ENCODE measurements around the gene MINK1. TPM values are rescaled to one million over a fixed set of nuclear protein-coding genes. Genes with fewer than 3 reads are reported as not detected.

MINK1 gene
- 100 to 1,000 TPM in 1 of 2 donors, 10 to 100 TPM in 1; 68.6 to 127 TPM for total RNA-seq

DNA sequence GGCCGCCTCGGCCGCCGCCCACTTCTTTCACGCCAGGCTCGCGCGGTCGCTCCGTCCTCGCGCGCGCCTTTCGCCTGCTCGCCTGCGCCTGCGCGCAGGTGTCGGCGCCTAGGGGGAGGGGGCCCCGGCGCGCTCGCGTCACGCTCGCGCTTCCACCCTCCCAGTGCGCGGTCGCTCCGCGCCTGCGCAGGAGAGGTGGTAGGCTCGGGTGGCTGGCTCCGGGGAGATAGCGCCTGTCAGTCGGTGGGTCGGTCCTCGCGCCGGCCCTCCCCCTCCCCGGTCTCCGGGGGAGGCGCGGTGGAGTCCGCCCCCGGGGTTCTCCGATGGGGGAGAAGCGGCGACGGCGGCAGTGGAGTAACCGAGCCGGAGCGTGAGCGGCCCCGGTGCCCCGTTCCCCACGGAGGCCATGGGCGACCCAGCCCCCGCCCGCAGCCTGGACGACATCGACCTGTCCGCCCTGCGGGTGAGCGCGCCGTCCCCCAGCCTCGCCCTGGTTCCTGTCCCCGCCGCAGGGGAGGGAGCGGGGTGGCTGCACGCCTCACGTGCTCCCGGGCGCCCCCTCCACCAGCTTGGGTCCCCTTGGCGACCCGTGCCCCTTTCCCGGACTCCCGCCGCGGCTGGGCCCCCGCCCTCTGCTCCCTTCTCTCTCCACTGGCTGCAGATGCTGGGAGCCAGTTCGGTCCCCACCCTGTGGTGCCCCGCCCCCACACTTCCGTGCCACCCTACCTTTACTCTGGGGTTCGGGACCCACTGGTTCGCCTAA lies at the start of gene MINK1:
Gene MINK1, plus strand, starts transcription at position 163 of the 763 bp plus-strand sequence. Its CDS starts 244 bp downstream, at position 407.
- Mint-ChIP-seq H3K27me3 (no peaks in the 10 kb centered on the region), H3K36me3 (ENCODE audit: low read depth) (peaks cover 17% of the 10 kb centered on the region), H3K9me3 (no peaks in the 10 kb centered on the region), H3K27ac (peak within 1 kb of the TSS; percentile 94), H3K4me3 (peak within 1 kb of the TSS; percentile 91), H3K4me1 (peaks cover 29% of the 10 kb centered on the region)
- peak; percentile 91 for ATAC-seq (replicated peaks)

DNA sequence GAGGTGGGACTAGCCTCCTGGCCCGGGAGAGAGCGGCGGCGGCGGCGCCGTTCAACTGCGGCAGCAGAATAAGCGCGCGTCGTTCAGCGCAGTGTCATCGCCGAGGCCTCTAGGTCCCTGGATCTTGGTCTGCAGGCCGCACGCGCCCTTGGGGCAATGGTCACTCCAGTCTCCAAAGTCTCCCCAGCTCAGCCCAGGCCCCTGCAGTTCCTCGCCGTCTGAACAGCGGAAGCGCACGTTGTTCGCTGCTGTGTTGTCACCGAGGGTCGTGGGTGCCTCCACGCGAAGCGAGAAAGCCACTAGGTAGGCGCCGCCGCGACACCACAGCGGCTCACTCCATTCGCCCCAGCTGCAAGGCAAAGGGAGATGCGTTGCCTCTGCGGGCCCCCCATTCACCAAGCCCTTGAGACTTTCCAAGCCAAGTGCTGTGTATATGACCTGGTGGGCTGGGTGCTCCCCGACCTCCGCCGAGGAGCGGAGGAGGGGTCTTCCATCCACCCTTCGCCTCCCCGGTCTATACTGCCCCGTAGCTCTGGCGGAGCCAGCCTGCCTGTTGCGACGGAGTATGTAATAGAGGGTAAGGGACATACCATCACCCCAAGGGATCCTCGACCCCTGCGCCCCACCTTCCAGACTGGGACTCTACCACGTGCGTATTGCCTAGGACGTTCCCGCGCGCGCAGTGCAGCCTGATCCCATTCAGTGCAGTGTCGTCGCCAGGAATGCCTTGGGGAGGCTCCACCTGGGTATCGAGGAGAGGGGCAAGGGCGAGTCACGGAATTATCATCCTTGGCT lies 47.6 kb upstream of the MINK1 start:
- H3K27me3 Mint-ChIP-seq, result peaks cover 29% of the 10 kb centered on the region
- no peak overlapping the region for H3K27ac Mint-ChIP-seq
- no peaks in the 10 kb centered on the region for H3K9me3 Mint-ChIP-seq
- H3K4me3 Mint-ChIP-seq, result peak overlapping the region; percentile 25
- no peaks in the 10 kb centered on the region for H3K36me3 Mint-ChIP-seq (ENCODE audit: low read depth)
- H3K4me1 Mint-ChIP-seq, result peaks cover 3% of the 10 kb centered on the region
- no peak for ATAC-seq (replicated peaks)

- peaks cover 7% of the 10 kb centered on the region for H3K4me1 Mint-ChIP-seq
- H3K27ac Mint-ChIP-seq, result no peak within 1 kb of the TSS
- H3K4me3 Mint-ChIP-seq, result peak within 1 kb of the TSS; percentile 25
- ATAC-seq (replicated peaks), result no peak
- H3K27me3 Mint-ChIP-seq, result peaks cover 26% of the 10 kb centered on the region
- no peaks in the 10 kb centered on the region for H3K36me3 Mint-ChIP-seq (ENCODE audit: low read depth)
- no peaks in the 10 kb centered on the region for H3K9me3 Mint-ChIP-seq
Measured at GRCh38 chr17:4786106-4786511, 47.0 kb upstream of the MINK1 start, which contains the start of gene VMO1. Gene VMO1 (minus strand): TSS chr17:4786364. CDS start chr17:4786352, 12 bp downstream.

DNA sequence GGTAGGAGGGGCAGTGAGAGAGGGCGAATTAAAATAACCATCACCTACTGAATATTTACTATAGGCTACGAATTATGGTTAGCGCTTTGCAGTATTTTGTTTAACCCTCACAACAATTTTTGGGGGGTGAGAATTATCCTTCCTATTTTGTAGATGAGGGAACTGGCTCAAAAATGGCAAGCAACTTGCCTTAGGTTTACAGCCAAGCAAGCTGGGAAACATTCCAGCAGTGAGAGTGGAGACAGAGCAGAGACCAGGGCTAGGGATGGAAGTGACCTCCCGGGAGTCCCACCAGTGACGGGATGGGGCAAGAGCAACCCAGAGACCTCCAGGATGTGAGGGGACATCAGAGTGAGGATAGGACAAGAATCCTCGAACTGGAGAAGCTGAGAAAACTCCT lies 46.6 kb upstream of the MINK1 start:
- no peak for ATAC-seq (replicated peaks)
- Mint-ChIP-seq H3K27me3 (peaks cover 26% of the 10 kb centered on the region), H3K27ac (no peak overlapping the region), H3K4me3 (no peak overlapping the region), H3K4me1 (peaks cover 7% of the 10 kb centered on the region), H3K9me3 (no peaks in the 10 kb centered on the region), H3K36me3 (ENCODE audit: low read depth) (no peaks in the 10 kb centered on the region)

GRCh38 chr17:4788159-4788806 lies 44.9 kb upstream of the MINK1 start:
- no peak overlapping the region for H3K27ac Mint-ChIP-seq

GRCh38 chr17:4788807-4789700 lies 44.1 kb upstream of the MINK1 start, which contains the start of gene GLTPD2:
Gene GLTPD2 (plus strand): TSS chr17:4788964. CDS start chr17:4789012, 48 bp downstream.
- ATAC-seq (replicated peaks), result no peak
- H3K27ac Mint-ChIP-seq, result no peak within 1 kb of the TSS
- peaks cover 7% of the 10 kb centered on the region for H3K4me1 Mint-ChIP-seq
- H3K9me3 Mint-ChIP-seq, result no peaks in the 10 kb centered on the region
- no peaks in the 10 kb centered on the region for H3K36me3 Mint-ChIP-seq (ENCODE audit: low read depth)
- H3K27me3 Mint-ChIP-seq, result peaks cover 13% of the 10 kb centered on the region
- peak within 1 kb of the TSS; percentile 94 for H3K4me3 Mint-ChIP-seq

More at GRCh38 chr17:4788159-4788806, 44.9 kb upstream of the MINK1 start:
- ATAC-seq (replicated peaks), result no peak
- Mint-ChIP-seq H3K27me3 (peaks cover 18% of the 10 kb centered on the region), H3K36me3 (ENCODE audit: low read depth) (no peaks in the 10 kb centered on the region), H3K4me3 (peak overlapping the region; percentile 21), H3K9me3 (no peaks in the 10 kb centered on the region), H3K4me1 (peaks cover 7% of the 10 kb centered on the region)

GRCh38 chr17:4789701-4789950 lies 43.5 kb upstream of the MINK1 start:
- no peaks in the 10 kb centered on the region for H3K36me3 Mint-ChIP-seq (ENCODE audit: low read depth)
- no peaks in the 10 kb centered on the region for H3K9me3 Mint-ChIP-seq
- ATAC-seq (replicated peaks), result no peak
- H3K4me3 Mint-ChIP-seq, result peak overlapping the region; percentile 94
- no peak overlapping the region for H3K27ac Mint-ChIP-seq
- peaks cover 13% of the 10 kb centered on the region for H3K27me3 Mint-ChIP-seq
- peaks cover 7% of the 10 kb centered on the region for H3K4me1 Mint-ChIP-seq

GRCh38 chr17:4789951-4790704 lies 43.0 kb upstream of the MINK1 start:
- no peaks in the 10 kb centered on the region for H3K9me3 Mint-ChIP-seq
- peak overlapping the region; percentile 88 for H3K27ac Mint-ChIP-seq
- ATAC-seq (replicated peaks), result peak; percentile 87
- H3K4me3 Mint-ChIP-seq, result peak overlapping the region; percentile 94
- no peaks in the 10 kb centered on the region for H3K36me3 Mint-ChIP-seq (ENCODE audit: low read depth)
- peaks cover 13% of the 10 kb centered on the region for H3K27me3 Mint-ChIP-seq
- H3K4me1 Mint-ChIP-seq, result peaks cover 7% of the 10 kb centered on the region

- Mint-ChIP-seq H3K27me3 (peaks cover 13% of the 10 kb centered on the region), H3K9me3 (no peaks in the 10 kb centered on the region), H3K4me1 (peaks cover 8% of the 10 kb centered on the region), H3K4me3 (peak overlapping the region; percentile 94), H3K27ac (peak overlapping the region; percentile 88), H3K36me3 (ENCODE audit: low read depth) (no peaks in the 10 kb centered on the region)
- ATAC-seq (replicated peaks), result no peak
Measured at GRCh38 chr17:4790705-4791088, 42.4 kb upstream of the MINK1 start.

DNA sequence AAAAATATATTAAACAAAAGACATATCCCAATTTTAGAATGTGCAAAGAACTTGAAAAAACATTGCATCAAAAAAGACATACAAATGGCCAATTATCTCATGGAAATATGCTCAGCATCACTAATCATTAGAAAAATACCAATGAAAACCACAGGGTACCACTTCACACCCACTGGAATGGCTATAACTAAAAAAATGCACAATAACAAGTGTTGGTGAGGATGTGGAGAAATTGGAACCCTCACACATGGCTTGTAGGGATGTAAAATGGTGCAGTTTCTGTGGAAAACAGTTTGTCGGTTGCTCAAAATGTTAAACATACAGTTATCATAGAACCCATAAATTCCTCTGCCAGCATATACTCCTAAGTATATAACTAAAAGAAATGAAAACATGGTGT lies 38.0 kb upstream of the MINK1 start:
- no peaks in the 10 kb centered on the region for H3K27me3 Mint-ChIP-seq
- peak overlapping the region; percentile 99 for H3K27ac Mint-ChIP-seq
- ATAC-seq (replicated peaks), result no peak
- H3K4me3 Mint-ChIP-seq, result peak overlapping the region; percentile 98
- H3K36me3 Mint-ChIP-seq (ENCODE audit: low read depth), result peaks cover 25% of the 10 kb centered on the region
- H3K9me3 Mint-ChIP-seq, result no peaks in the 10 kb centered on the region
- H3K4me1 Mint-ChIP-seq, result peaks cover 18% of the 10 kb centered on the region

GRCh38 chr17:4796552-4796920 lies 36.6 kb upstream of the MINK1 start:
- H3K4me1 Mint-ChIP-seq, result peaks cover 22% of the 10 kb centered on the region
- peaks cover 32% of the 10 kb centered on the region for H3K36me3 Mint-ChIP-seq (ENCODE audit: low read depth)
- no peaks in the 10 kb centered on the region for H3K9me3 Mint-ChIP-seq
- H3K27me3 Mint-ChIP-seq, result no peaks in the 10 kb centered on the region
- no peak for ATAC-seq (replicated peaks)
- peak overlapping the region; percentile 99 for H3K27ac Mint-ChIP-seq
- peak overlapping the region; percentile 98 for H3K4me3 Mint-ChIP-seq

GRCh38 chr17:4800462-4801196 lies 32.5 kb upstream of the MINK1 start:
- Mint-ChIP-seq H3K4me3 (no peak overlapping the region), H3K9me3 (no peaks in the 10 kb centered on the region), H3K27ac (peak overlapping the region; percentile 32), H3K4me1 (peaks cover 22% of the 10 kb centered on the region), H3K27me3 (no peaks in the 10 kb centered on the region), H3K36me3 (ENCODE audit: low read depth) (peaks cover 32% of the 10 kb centered on the region)
- peak; percentile 35 for ATAC-seq (replicated peaks)

DNA sequence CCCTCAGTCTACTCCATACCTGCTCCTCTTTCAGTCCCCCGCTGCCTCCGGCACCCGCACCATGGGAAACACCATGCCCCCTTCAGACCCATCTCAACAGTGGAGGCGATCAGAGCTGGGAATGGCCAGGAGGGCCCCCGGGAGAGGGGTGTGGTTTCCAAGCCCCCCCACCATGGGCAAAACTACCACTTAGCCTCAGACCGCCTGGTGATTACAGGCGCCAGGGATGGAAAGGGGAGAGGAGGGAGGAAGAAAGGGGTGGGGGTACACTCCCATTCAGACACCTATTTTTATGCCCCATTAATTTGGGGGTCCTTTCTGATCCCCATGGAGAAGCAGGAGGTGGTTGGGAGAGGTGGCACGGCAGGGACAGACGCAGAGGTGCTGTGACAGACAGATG lies 30.9 kb upstream of the MINK1 start, which contains the start of gene C17orf114:
Gene C17orf114, minus strand, starts transcription at position 101 of the 400 bp plus-strand sequence.
- peak within 1 kb of the TSS; percentile 32 for H3K27ac Mint-ChIP-seq
- H3K27me3 Mint-ChIP-seq, result no peaks in the 10 kb centered on the region
- no peaks in the 10 kb centered on the region for H3K9me3 Mint-ChIP-seq
- peaks cover 27% of the 10 kb centered on the region for H3K36me3 Mint-ChIP-seq (ENCODE audit: low read depth)
- no peak within 1 kb of the TSS for H3K4me3 Mint-ChIP-seq
- no peak for ATAC-seq (replicated peaks)
- H3K4me1 Mint-ChIP-seq, result peaks cover 16% of the 10 kb centered on the region

Measured in activated T-helper 17 cell treated with anti-CD3 and anti-CD28 coated beads, Interleukin-2, amount 50 U/mL, for 72 hours (primary cell).